K562 (cell line): ENCODE data around the gene DNASE1L3. TPM values are rescaled to one million over a fixed set of nuclear protein-coding genes. Genes with fewer than 3 reads are reported as not detected.

Experiments used
- ATF6 ChIP-seq: sonication (generic); formaldehyde crosslinking; IDR thresholded peaks from 2 replicates; pipeline ENCODE4 v1.4.0; 2020; ENCODE audit warnings: mild to moderate bottlenecking, missing genetic modification reagents
- CEBPG ChIP-seq, 3 experiments: fragments of 200-800 bp in 1 of 3; sonication (Bioruptor generic) in 1 of 3; sonication (generic) in 1 of 3; formaldehyde crosslinking in 1 of 3; IDR thresholded peaks in 2 of 3; conservative IDR thresholded peaks in 1 of 3; 2 replicates each; pipeline versions ENCODE4 v1.6.1 to v1.8.0; 2016 to 2022; ENCODE audit warnings: missing compliant biosample characterization in 2 of 3, missing genetic modification characterization in 2 of 3, mild to moderate bottlenecking in 1 of 3, missing genetic modification reagents in 1 of 3
- HEY1 ChIP-seq: fragments of 250-450 bp; sonication (Bioruptor Pico); IDR thresholded peaks from 2 replicates; pipeline ENCODE4 v1.5.0; 2020; ENCODE audit warnings: mild to moderate bottlenecking, moderate library complexity, borderline replicate concordance
- HMG20A ChIP-seq: fragments of 450-650 bp; formaldehyde crosslinking; conservative IDR thresholded peaks from 2 replicates; pipeline ENCODE4 v1.4.0; 2020; ENCODE audit warnings: mild to moderate bottlenecking, mixed read lengths
- MAFK ChIP-seq: IDR thresholded peaks from 2 replicates; pipeline ENCODE4 v1.6.1; 2011; ENCODE audit warnings: low read length, improper control_type of control experiment
- MEIS2 ChIP-seq: fragments of 450-650 bp; IDR thresholded peaks from 2 replicates; pipeline ENCODE4 v1.6.1; 2014; ENCODE audit warnings: mild to moderate bottlenecking; ENCODE audit not compliant: partially characterized antibody
- MGA ChIP-seq: fragments of 450-650 bp; IDR thresholded peaks from 2 replicates; pipeline ENCODE4 v1.6.1; 2016; ENCODE audit warnings: mild to moderate bottlenecking, moderate library complexity
- POLR2AphosphoS5 ChIP-seq: IDR thresholded peaks from 2 replicates; pipeline ENCODE4 v1.6.1; 2011; ENCODE audit warnings: mild to moderate bottlenecking, low read depth, low read length, moderate library complexity; ENCODE audit not compliant: control insufficient read depth, insufficient read depth
- PRMT5 ChIP-seq: sonication (generic); formaldehyde crosslinking; IDR thresholded peaks from 2 replicates; pipeline ENCODE4 v1.5.0; 2020; ENCODE audit warnings: missing genetic modification reagents
- RUNX1 ChIP-seq: sonication (generic); IDR thresholded peaks from 2 replicates; pipeline ENCODE4 v1.6.1; 2016; ENCODE audit warnings: antibody characterized with exemption, low read depth
- TGIF2 ChIP-seq: sonication (generic); formaldehyde crosslinking; IDR thresholded peaks from 2 replicates; pipeline ENCODE4 v1.8.1; 2022; ENCODE audit warnings: mild to moderate bottlenecking, missing genetic modification reagents, moderate library complexity
- ZNF197 ChIP-seq: fragments of 200-800 bp; sonication (Bioruptor generic); IDR thresholded peaks from 2 replicates; pipeline ENCODE4 v1.6.1; 2016; ENCODE audit warnings: low read depth, missing genetic modification characterization, missing compliant biosample characterization
- polyA plus RNA-seq, 8 experiments: library from polyadenylated mRNA; depleted of rRNA in 4 of 8; stranded (reverse) in 5 of 8; unstranded in 3 of 8; fragments of >200 nt; fragmentation: Nextera tagmentation in 2 of 8; fragmentation: Illumina TruSeq in 1 of 8; extraction: Ambion mirVana in 2 of 8; extraction: Trizol in 1 of 8; gene quantifications; 2 replicates each; pipeline versions ENCODE4 v1.2.1 to v1.2.3, GENCODE V29; 2011 to 2014; ENCODE audit warnings: inconsistent platforms in 1 of 8, missing spikeins in 1 of 8
- total RNA-seq, 7 experiments: library from RNA; depleted of rRNA in 6 of 7; stranded (reverse); fragments of >200 nt in 6 of 7; fragmentation: Illumina TruSeq in 2 of 7; extraction: Trizol in 2 of 7; gene quantifications; 2 replicates each; pipeline versions ENCODE4 v1.2.1 to v1.2.3, GENCODE V29; 2011 to 2021; ENCODE audit warnings: low replicate concordance in 1 of 7

DNASE1L3 gene
- total and polyA plus RNA-seq, 9 of the 15 experiments (the other 6 are each of a cell fraction or from before 2014, with no cell fraction given) = 0.06 TPM; not detected in 8

GRCh38 chr3:58161435-58162398, 49.1 kb downstream of the DNASE1L3 start (continued):
- TF ChIP-seq MGA (peak; percentile 96), CEBPG (CRISPR knock-in tag; IDR thresholded peaks at IDR 0.05) (no peak), CEBPG (tag; conservative IDR thresholded peaks at IDR 0.05 in 1 of 2, IDR thresholded peaks at IDR 0.05 in 1 of 2) (0 out of 4 replicates have a peak, but pooled peaks of 1 of the 2 experiments have one; percentile 11), ATF6 (CRISPR knock-in tag) (no peak; the same call in 1 of the 2 replicates), MAFK (peak; percentile 77), PRMT5 (CRISPR knock-in tag) (no peak), ZNF197 (CRISPR knock-in tag) (peak; percentile 71; the same call in 1 of the 2 replicates), POLR2AphosphoS5 (peak; percentile 49), HMG20A (CRISPR knock-in tag) (no peak), RUNX1 (no peak), TGIF2 (CRISPR knock-in tag) (no peak), HEY1 (CRISPR knock-in tag) (no peak), MEIS2 (peak; percentile 65)
